Measurements from ENCODE around the gene CACNA2D3.

Gene CACNA2D3

DNA sequence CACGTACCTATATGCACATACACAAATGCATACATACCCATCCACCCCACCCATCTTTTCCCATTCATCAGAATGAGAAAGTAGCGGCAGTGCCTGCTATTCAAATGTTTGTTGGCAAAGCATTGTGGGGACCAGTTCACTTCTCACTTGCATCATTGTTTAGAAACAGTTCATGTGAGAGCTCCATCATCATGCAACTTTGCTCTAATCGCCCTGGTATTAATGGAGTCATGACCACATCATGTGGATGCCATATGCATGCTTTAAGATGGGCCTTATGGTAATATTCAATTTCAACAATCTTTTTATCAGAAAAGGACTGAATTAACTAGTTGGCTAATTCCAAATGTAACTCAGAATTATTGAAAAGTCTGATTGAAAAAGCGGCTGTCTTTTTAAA is 725.0 kb downstream of the CACNA2D3 start:
- DNase-seq (ENCODE audit: low spot score) = no peak

DNA sequence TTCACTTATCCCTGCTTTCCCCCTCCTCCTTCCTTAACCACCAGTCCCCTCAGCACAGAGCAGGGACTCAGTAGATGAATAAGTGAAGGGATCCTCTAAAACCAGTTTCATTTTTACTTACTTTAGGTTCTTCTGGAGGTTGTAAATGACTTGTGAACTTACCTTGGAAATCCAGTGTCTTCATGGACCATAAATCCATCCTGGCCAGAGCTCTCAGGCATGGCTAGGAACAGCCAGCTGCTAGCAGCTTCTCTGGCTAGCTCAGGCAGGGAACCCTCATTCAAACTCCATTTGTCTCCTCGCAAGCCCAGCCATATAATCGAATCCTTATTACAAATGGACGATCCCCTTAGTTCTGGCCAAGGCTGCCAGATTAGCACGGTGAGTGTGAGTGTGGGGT is 727.0 kb downstream of the CACNA2D3 start:
- no peak for DNase-seq (ENCODE audit: low spot score)

DNA sequence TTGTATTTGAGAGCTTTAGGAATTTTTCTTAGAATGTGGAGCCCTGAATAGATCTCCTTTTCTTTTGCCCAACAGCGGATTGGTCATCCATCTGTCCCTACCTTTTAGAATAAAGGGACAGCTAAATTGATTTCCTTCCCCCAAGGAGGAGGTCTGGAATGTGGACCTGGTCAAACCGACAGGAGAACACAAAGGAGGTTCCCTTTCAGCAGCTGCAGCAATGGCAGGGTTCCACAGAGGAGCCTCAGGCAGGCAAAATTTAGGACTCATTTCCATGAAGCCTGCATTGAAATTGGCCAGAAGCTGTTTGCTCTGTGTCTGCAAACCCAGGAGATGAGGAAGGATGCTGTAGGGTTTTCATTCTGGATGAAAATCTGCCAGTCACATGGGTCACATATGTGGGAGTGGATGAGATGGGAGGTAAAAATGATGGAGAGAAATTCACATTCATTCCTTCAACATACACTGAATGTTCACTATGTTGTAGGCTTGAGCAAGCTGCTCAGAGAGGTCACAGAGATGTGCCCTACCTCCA is 728.2 kb downstream of the CACNA2D3 start:
- DNase-seq (ENCODE audit: low spot score) = no peak

DNA sequence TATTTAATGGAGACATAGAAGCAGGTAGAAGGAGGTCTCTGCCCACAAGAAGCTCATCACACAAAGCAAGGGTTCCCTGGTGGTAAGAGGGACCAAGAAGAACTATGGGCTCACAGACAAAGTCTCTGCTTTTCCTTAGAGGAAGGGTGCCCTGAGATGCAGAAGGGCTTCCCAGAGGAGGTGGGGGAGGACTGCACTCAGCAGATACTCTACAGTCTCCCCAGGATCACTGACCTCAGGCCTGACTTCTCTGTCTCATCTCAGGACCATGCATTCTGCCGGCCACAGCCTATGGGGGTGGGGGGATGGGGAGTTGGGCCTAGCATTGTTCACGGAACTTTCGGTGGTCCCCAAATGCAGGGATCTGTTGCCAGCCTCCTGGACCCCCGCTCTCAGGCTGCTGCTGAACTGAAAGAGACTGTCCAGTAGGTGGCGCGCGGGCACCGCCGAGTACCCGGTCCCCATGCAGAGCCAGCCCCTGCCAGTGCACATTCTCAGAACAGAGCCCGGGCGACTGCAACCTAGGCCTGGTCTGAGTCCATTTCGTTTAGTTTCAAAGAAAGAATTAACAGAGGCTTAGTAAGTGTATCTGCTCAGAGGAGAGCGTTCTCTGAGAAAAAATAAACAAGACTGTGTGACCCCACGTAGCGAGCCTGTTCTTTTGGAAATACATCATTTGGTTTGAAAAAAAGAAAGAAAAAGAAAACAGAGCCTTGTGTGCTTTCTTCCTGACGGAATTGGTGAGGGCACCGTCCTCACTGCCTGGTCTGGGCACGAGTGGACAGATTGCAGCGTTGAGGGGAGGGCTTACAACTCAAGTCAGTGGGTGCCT is 731.4 kb downstream of the CACNA2D3 start:
- no peak for DNase-seq (ENCODE audit: low spot score)

DNA sequence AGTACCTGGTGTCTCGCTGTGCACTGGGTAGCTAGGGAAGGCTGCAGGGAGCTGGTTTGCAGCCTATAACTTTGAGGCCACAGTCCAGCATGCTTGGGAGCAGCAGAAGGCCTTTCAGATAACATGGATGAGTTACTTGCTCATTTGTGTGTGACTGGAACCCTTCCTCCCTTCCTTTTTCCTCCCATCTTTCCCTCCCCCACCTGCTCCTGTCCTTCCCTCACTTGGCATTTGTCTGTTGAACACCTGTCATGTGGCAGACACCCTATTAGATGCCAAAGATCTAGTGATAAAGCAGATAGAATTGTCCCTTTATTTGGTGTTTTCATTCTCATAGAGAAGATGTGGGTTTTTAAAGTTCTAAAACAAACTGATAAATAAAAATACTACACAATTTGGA is 733.9 kb downstream of the CACNA2D3 start:
- DNase-seq (ENCODE audit: low spot score) = no peak

DNA sequence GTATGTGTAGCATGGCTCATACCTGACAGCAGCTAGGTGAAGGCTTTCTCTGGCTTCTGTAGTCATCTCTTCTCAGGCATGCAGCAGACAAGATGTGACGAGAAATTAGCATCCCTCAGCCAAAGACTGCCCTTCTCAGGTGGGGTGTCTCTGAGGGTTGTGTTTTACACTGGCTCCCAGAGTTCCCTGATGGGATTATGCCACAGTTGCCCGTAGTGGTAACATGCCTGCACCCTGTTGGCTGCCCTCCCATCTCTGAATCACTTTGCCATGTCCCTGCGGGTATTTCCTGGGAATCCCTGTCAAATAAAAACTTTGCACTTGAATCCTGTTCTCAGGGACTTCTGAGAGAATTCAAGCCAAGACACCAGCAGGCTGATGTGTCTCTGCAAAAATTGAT is 735.0 kb downstream of the CACNA2D3 start:
- no peak for DNase-seq (ENCODE audit: low spot score)

DNA sequence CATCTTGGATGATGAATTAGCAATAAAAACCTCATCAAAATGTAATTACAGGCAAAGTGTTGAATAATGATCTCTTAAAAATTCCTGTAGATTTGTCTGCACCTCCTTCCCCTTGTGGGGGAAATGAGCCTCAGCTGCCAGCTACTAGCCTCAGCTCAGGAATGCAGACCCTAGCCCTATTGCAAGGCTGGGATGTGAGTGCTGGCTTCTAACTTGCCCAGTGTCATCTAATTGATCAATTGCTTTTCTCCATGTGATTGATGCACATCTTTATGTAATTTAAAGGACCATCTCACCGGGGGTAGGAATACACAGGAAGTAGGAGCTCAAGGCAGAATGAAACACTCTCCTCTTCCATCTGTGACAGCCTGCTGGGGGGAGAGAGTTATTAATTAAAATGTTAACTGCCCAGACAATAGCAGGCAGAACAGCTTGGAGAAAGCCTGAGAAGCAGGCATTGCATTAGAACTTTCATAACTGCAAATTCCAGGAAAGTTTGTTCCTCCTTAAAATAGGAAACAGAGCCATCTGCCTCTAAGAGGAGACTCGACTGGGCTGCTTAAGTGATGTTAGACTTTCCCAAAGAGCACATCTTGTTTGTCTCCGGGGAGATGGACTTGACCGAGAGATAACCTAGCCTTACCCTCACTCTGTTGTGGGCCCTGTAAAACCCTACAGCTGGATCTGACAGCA is 735.9 kb downstream of the CACNA2D3 start:
- DNase-seq (ENCODE audit: low spot score) = no peak

DNA sequence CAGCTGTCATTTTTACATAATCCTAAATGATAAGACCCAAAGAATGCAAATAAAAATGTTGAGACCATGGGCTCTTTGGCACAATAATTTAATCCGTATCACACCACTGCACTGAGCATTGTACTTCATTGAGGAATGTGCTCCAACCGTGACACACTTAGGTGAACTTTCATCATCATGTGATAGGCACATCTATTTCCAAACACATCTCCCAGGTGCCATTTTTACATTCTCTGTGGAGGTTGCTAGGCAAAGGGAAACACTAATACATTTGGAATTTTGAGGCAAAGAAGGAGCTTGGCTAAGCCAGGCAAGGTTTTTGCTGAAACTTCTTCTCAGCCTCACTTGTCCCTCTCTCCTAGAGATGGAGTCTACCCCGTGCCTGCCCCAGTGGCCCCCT is 736.8 kb downstream of the CACNA2D3 start:
- no peak for DNase-seq (ENCODE audit: low spot score)

DNA sequence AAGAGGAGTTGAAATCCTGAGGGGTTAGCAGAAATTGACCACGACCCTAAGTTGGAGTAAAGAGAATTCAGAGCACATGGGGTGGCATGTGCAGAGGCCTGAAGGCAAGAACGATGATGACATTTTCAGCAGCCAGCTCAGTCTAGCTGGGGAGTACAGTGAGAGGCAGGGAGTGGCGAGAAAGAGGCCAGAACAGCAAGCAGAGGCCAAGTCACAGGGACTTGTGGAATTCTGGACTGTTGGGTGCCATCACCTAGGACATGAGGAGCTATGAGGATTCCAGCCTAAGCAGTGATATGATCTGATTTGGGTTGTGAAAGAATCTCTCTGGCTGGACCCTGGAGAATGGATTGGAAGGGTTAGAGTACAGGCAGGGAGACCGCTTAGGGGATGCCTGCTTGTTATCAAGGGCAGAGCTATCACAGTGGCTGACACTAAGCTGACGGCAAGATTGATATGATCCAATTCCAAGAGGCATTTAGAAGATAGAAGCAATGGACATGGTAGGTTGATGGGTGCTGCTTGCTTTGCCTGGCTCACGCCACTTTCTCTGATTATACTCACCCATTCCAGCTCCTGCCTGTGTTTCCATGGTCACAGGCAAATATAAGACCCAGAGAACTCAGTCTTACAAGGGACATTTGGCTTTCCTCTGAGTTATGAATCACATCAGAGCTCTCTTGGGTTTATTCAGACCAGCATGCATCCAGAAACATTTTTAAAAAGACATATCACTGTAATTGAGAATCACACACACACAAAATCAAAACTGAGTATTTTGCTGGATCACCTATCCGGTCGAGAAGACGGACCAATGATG is 739.1 kb downstream of the CACNA2D3 start:
- DNase-seq (ENCODE audit: low spot score) = no peak

DNA sequence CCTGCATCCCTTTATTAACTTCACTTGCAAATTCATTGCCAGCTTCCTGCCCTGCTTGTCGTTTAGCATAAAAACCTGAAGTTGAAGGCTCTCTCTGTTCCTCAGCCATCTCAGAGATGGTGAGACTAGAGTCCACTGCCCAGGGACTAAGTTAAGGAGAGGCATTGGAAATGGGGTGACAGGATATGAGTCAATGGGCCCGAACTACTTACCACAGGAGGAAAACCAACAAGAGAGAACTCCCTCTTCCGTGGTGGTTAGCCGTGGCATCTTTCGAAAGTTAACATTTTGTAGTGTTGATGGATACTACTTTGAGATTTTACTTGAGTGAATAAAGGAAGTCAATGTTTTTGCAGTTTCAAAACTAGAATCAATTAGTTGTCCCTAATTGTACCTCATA is 740.2 kb downstream of the CACNA2D3 start:
- DNase-seq (ENCODE audit: low spot score) = no peak

DNA sequence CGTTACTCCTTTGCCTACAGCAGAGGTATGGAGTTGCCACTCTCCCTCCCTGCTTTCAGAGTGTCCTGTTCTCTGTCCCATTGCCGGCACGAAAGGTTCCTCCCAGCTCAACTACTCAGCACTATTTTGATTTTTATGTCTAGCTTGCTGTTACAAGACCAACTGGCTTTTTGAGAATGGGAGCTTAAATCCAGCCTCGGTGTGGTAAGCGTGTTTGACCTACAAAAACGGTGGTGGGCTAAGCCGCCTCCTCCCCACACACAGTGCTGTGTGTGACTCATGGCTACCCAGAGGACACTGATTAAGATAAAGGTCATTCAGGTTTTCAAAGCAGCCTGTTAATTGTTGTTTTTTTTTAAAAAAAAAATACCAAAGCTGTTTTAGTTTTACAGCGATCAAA is 741.0 kb downstream of the CACNA2D3 start:
- DNase-seq (ENCODE audit: low spot score) = no peak

DNA sequence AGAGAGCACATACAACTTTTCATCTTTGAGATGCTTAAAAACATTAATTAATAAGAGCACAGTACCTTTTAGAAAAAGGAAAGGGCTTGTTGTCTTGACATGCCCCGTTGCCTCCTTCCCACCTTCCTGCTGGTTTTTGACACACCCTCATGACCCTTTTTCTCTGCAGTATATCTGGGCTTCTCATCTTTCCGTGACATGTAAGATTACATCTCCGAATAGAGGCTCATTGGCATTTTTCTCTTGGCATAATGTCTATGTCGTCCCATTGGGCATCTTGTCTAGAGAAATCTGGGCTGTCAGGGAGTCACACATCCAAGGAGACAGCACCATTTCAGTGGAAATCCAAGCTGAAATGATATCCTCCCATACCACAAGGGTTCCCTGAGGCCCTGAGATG is 741.4 kb downstream of the CACNA2D3 start:
- DNase-seq (ENCODE audit: low spot score) = no peak

DNA sequence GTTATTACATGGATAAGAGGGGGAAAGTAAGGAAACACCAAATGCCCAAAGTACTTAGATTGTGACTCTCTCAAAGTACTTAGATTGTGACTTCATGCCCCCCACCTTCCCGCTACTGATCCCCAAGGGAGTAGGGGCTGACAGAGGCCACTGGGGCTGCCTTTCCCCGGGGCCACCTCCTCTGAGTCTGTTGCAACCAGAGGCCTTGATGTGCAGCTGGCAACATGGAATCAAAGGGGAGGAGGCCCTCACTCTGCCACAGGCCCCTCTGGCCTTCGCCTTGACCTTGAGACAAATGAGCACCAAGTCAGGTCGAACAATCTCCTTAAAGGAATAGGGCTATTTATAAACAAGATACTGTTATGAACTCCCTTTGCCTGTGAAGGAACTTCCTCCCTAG is 743.0 kb downstream of the CACNA2D3 start:
- no peak for DNase-seq (ENCODE audit: low spot score)

DNA sequence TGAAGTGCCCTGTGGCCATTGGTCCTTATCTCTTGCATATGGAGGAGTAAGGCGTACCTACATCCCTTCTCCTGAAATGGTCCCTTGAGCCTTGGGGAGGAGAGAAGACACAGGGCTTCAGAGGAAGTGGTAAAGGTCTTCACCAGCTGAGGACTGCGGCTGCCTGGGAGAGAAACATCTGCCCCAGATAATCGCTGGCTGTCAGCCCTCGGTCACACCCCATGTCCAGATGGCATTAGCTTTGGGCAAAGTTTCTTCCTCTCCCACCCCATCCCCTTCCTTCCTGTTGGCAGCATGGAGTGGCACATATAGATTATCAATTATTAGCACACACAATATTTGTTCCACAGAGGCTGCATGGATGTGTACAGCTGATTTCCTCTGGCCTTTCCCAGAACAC is 743.9 kb downstream of the CACNA2D3 start:
- DNase-seq (ENCODE audit: low spot score) = no peak

DNA sequence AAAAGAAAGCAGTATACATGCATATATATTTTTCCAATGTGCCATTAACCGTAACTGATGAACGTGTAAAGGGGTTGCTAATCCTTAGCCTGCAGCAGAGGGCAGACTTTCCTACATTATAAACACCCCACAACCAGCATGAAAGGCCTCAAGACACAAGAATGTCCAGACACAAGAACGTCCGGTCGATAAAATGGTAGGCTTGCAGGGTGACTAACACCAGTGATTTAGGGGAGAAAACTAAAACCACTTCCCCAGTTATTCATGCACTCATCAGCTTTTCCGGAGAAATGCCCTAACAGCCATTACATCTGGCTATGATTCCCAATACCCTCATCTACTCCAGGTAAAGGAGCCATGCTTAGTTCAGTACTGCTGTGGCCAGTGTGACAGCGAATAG is 748.1 kb downstream of the CACNA2D3 start:
- DNase-seq (ENCODE audit: low spot score) = no peak

DNA sequence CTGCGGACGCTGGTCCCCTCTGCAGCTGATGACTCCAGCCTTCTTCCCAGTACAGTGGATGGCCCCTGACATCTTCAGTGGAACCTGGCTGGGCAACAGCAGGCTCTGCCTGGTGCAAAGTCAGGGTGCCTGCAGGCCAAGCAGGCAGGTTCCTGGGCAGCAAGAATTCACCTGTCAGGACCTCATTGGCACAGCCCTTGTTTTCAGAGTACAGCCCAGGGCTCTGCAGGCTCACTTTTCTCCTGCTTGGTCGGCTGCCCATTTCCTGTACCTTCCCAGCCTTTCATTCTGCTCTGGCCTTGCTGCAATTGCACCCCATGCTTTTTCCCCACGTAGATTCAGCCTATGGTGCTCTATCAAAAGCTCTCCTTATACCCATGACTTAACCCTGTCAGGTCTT is 749.5 kb downstream of the CACNA2D3 start:
- no peak for DNase-seq (ENCODE audit: low spot score)

DNA sequence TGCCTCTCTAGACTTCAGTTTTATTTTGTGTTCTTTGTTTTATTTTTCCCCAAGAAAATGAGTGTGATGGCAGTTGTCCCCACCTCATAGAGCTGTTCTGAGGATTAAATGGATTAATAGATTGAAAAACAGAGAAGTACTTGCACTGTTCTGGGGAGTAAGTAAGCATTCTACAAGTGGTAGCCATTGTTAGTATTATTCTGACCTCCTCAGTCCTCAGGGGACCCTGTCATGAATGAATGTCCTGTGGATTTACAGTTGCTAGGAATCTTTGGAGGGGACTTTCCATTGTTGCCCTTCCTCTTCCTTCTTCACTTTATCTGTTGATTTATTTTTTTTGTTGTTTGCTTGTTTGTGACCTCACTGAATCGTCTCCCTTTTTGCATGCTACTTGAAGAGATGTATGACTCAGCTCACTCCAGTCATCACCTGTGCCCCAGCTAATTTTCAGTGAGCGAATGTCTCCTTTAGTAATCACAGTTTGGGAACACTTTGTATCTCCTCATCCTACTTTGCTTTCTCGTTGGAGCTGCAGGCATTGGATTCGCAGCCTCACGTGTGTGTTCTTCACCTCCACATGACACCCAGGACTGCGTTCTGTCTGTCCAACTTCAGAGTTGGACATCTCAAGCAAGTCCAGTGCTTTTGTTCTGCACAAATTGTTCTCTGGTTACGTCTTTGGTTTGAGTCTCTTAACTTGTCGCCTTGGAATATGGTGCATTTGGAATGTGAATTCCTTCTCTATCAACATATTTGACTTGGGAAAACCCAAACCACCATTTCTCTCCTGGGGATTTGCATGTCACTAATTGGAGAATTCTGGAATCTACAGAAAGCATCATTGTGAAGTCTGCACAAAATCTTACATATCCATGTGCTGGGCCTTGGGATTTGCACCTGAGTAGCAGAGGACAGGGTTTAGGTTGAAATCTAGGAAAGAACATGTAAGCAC is 751.0 kb downstream of the CACNA2D3 start:
- DNase-seq (ENCODE audit: low spot score) = no peak

DNA sequence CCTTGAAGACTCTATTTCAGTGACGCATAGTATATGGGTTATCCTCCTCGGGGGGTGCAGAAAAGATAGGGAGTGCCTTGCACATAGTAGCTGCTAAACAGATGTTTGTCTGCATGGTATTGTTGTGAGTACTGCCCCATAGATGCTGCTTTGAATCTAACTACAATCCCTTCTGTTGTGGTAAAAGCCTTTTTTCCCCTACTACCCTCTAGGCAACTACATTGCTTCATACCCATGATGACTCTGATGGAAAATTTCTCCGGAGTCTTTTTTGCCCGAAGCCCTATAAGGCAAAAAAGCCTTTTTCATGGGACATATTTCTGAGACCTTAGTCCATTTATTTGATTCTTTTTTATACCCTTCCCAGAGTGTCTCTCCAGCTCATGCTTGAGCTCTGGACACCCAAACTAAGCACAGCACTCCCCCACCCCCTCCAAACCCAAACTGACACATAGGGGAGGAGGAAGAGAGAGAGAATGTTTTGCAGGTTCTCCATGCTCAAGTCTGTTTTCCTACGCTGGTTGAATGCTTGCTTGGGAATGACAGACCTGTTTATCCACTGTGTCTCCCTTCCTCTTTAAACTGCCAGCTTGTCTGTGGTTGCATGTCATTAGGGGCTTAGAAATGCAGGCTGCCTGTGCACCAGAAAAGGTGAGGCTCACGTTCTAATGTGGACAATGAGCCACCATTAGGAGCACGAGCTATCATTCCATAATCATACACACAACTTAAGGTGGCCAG is 752.6 kb downstream of the CACNA2D3 start:
- DNase-seq (ENCODE audit: low spot score) = no peak

DNA sequence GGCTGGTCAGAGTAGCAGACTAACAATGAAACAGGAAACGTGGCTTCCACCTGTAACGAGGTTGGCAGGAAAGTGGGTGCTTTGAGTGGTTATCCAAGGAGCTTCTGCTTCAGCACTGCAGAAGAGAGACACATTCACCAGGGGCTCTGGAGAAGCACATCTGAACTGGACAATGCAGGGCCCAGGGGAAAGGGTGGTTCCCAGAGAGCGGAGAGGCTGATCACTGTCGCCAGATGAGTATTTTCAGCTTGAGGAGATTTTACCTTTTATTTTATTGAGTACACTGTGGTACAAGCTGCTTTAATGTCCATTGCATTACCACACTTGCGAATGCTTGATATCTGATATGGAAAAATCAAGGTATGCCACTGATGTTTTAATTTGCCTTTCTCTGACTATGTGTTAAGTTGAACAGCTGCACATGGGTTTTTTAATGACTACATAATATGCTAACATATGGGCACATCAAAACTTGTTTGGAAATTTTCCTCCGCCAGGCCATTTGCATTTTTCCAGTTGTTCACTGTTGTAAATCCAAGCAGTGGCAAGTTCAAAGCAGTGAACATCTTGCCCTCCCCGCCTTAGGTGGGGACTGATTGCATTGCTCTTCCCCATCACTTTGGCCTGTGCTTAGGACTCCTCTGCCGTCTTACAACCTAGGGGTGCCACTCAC is 753.4 kb downstream of the CACNA2D3 start:
- no peak for DNase-seq (ENCODE audit: low spot score)

DNA sequence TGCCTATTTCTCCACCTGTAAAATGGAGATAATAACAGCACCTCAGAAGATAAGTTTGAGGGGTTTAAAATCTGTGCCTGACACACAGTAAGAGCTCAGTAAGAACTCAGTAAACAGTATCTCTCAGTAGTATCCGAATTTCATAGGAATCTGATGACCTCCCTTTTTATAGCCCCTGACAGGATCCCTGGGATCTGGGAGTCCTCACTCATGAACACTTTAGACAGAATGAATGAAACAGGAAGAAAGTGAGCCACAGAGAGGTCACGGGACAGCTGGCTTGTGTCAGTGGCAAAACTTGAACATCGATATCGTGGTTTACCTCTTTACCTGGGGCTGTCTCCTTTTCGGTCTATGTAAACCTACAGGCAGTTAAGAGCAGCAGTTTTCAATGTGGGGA is 754.3 kb downstream of the CACNA2D3 start:
- no peak for DNase-seq (ENCODE audit: low spot score)

Data from CD4-positive, alpha-beta T cell treated with Interleukin-6 at 100 ng/mL for 8 hours (primary cell).